ENCODE results near the gene PAX8.
"Not testable (repeated sequence)": the region's sequence is repeated elsewhere in the genome, so short reads cannot be mapped to it uniquely, and the experiment has no call there.

Gene PAX8

DNA sequence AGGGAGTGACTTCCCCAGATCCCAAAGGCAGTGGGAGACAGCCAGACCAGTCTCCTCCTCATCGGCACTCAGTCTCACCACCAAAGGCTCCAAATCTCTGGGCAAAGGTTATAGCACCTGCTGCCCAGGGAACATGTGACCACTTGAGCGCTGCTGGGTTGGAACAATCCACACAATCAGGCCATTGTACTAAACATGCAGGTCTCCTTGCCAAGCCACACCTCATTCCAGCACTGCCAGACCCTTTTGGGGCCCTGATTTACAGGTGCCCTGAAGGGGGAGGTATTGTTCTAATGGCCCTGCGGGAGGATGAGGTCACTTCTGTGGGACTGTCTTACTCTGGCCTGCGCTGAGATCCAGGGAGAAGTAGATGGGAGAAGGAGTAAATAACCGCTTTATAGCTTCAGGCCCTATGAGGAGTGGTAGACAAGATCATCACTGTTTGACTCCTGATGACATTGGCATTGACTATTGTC lies 10.0 kb upstream of the PAX8 start:
- DNase-seq (ENCODE audit: low spot score): not testable (repeated sequence)

DNA sequence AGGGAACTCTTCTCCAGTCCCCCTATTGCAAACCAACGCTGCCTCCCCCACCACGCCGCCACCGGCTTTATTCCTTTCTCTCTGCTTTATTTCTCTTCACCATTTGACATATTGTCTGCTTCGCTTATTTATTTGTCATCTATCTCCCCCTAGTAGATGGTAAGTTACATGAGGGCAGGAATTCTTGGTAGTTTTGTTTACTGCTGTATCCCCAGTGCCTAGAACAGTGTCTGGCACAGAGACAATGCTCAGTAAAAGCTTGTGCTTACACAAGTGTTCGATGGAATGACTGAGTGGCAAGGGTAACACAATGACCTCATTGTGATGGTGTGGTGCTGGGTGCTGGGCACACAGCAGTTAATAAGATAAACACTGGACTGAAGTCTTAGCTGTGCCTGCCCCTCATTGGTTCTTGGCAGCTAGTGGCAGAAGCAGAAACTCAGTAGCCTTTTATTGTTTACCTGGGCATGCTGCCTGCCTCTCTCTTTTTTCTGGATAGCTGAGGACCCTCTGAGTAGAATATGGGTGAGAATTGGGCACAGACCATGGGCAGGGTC lies 9.5 kb upstream of the PAX8 start:
- not testable (repeated sequence) for DNase-seq (ENCODE audit: low spot score)

GRCh38 chr2:113285816-113286215 lies 7.1 kb upstream of the PAX8 start:
- DNase-seq (ENCODE audit: low spot score): no peak

DNA sequence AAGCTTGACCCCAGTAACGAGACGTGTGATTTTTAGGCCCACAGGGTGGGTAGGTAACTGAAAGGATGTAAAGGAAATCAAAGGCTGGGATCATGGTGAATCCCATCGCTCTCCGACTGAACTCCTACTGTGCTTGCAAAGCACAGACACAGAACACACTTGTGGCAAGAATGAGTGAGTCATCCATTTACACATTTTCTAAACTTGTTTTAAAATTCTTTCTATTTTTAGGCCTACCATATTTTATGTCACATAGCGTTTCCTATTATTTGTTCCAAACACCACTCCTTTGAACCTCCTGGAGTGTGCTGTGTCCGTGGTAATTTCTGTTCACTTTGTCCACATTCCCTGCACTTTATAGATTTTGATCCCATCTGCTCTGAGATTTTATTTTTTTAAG lies 6.3 kb upstream of the PAX8 start:
- not testable (repeated sequence) for DNase-seq (ENCODE audit: low spot score)

- no peak for DNase-seq (ENCODE audit: low spot score)
Observed at GRCh38 chr2:113284476-113284875, 5.8 kb upstream of the PAX8 start.

DNA sequence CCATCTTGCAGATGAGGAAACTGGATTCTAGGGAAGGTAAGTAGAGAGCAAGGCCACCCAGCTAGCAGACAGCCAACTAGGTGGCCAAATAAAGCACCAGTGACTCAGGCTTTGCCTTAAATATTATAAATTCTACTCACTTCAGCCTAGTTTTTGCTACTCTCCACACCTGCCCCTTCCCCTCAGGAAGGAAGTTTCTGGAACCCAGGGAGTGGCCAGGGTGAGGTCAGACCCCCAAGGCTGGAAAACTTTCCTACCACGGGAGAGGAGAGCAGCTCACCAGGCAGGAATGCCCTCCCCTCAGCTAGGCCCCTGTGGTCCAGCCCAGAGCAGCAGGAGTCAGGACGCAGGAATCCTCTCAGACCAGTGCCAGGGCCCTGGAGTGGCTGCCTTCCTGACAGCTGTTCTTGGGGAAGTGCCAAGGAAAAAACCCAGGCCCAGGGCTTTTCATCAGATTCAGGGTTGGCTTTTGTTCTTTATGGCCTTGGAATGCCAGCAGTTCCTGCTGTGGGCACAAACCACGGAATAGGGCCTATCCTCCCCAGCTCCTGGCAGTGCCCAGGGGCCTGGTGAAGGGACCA lies 5.1 kb upstream of the PAX8 start:
- peak; percentile 84 for DNase-seq (ENCODE audit: low spot score)

DNA sequence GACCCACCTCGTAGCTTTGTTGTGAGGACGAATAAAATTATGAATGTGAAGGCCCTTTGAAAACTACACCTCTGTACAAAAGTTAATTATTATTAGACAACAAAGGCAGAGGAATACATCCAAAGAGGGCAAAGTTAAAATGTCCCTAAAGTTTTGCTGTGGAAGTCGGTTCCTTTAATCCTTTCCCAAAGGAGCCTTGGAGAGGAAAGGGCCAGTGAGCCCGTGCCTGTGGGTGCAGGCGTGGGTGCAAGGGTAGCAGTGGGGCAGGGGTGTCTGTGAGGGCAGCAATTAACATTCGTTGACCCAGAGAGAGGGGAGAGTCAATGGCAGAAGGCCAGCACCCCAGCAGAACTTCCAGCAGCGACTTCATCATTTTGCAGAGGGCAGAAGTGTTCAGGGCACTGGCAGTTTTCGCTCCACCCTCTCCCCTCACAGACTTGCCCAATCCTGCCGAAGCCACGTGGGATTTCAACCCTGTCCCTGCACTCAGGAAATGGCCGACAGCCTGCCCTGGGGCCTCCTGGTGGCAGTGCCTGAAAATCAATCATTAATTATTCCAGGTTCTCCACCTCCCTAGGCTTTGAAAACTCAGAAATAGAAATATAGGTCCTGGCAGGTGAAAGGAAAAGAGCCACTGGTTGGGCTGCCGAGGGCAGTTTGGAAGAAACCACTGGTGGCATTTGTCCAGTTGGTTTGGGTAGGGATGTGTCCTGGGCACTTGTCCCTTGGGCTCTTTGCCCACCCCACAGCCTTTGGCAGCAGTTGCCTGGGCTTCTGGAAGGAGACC lies 4.2 kb upstream of the PAX8 start:
- DNase-seq (ENCODE audit: low spot score): no peak

DNA sequence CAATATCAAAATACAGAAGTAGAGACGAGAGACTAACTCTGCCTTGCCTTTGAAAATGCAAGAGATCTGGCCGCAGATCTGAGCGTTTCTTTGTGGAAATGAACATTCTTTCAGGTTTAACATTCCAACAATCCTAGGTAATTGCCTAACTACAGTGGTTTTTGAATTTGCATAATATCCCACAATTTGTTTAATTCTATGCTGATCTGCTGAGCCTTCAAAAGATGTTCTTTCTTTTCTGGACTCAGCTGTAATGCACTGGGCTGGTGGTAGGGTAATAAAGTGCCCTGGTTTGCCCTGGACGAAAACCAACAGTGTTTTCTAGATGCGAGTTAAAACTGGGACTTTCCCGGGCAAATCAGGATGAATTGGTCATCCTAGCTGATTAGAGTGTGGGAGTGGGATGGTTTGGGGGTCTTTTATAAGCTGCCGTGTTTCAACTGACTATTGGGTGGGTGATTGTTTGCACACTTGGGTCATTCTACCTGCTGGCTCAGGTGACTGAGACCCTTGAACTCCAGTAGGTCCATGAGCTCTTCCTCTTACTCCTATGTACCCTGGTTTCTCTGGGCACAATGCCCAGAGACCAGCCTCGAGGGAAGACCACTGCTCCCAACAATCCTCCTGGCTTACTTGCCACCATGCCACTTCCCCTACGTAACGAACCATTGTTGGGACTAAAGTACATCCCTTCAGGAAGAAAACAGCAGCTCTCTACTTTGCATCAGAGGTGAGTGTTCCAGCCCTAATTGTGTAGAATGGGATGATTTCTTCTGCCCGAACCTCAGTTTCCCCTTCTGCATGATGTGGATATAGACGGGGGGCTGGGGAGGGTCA lies 3.4 kb upstream of the PAX8 start:
- DNase-seq (ENCODE audit: low spot score): no peak

- no peak for DNase-seq (ENCODE audit: low spot score)
Observed at GRCh38 chr2:113278073-113278741, 514 bp downstream of the PAX8 start.

DNA sequence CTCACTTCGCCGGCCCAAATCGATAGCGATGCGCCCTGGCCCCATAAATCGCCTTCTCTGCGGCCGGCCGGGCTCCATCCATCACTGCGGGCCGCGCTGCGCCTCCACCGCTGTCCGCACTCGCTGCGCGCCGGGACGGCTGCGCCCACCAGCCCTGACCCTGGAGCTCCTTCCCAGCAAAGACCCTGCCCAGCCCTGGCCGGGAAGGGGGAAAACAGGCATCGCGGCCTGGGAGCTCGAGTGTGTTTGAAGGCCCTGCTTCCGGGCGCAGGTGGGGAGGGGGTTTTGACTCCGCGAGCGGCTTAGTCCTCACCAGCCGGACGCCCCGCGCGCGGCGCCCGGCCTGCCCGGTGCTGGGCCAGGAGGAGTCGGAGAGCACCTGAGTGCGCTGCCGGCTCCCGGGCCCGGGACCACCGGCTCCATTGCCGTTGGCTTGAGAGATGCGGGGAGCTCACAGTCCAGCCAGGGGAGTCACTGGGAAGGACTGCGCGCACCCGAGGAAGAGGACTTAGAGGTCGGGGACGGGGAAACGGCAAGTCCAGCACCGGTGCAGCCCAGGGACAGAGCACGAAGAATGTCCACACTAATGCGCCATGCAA lies 1.1 kb downstream of the PAX8 start:
- no peak for DNase-seq (ENCODE audit: low spot score)

DNA sequence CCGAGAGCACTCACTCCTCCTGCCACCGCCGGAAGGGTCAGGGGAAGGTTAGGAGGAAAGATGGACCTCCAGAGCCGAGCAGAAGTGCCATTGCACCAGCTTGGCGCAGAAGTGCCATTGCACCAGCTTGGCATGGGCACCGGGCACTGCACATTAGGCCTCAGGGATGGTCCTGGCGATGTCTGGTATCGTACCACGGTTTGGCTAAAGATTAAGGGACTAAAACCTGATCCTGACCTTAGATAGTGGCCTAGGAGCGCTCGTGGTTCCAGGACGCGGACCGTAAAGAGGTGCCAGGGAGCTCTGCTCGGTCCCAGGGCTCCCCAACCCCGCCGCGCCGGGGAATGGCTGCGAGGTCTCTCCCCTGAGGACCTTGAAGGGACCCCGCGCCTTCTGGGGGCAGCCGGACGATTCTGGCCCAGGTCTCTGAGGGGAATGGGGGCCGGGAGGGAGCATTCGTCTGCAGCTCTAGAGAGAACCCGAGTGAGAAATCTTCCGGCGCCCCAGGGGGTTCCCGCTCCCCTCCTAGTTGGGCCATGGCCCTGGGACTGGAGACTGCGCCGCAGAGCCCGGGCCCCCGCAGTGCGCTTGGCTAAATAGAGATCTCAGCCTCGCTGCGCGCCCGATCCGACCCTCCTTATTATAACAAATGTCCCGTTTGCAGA lies 1.8 kb downstream of the PAX8 start:
- DNase-seq (ENCODE audit: low spot score): no peak

- DNase-seq (ENCODE audit: low spot score): no peak
Observed at GRCh38 chr2:113276216-113276760, 2.4 kb downstream of the PAX8 start.

- DNase-seq (ENCODE audit: low spot score): no peak
Observed at GRCh38 chr2:113275556-113276215, 3.0 kb downstream of the PAX8 start.

DNA sequence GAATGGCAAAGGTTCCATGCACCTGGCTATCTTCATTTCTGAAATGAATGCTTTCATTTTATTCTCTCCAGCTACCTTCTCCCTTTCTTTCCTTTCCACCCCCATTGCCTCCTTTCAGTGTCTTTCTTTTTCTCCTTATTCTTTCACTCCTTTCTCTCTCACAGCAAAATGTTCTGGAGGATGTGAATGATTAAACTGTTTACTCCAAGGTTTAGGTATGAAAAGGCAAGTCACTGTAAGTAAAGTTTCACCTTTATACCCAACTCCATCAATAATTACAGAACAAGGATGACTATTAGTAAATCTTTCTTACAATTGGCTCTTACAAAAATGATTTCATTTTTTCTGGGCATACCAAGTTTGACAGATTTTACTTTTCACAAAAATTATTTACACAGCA lies 4.3 kb downstream of the PAX8 start:
- no peak for DNase-seq (ENCODE audit: low spot score)

DNA sequence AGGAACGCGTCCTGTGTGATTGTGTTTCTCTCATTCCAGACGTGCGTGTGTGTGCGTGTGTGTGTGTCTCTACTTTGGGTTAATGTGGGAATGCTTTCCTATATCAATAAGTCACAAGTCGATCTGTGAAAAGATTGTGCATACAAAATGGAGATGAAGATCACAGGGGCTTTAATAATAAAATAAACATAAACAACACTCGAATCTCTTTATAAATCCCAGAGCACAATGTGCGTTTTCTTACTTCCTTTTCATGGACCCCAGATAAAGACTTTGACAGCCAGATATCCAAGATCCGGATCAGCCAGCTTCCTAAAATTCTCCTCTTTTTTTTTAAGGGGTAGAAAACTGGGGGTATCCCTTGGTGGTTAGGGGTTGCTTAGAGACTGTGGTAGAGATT lies 4.7 kb downstream of the PAX8 start:
- DNase-seq (ENCODE audit: low spot score): no peak

GRCh38 chr2:113273027-113273551 lies 5.6 kb downstream of the PAX8 start:
- DNase-seq (ENCODE audit: low spot score): peak; percentile 48

DNA sequence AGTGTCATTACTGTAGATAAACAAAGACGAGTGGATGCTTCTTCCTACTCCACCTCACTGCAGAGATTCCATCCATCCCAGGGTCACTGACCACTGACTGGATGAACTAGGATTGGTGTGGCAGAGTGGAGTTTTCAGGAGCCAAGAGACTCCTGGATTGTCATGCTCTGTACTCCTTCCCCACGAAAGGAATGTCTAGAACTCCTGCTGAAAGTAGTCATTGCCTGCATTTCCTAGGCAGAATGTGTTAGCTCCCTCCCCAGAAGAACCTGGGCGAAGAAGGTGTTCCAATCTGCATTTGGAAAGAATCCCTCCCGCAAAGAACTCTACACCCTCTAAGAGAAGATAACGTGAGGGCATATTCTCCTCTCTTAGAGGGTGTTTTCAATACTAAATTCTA lies 6.2 kb downstream of the PAX8 start:
- DNase-seq (ENCODE audit: low spot score): no peak

- no peak for DNase-seq (ENCODE audit: low spot score)
Observed at GRCh38 chr2:113268621-113269360, 9.9 kb downstream of the PAX8 start.

DNA sequence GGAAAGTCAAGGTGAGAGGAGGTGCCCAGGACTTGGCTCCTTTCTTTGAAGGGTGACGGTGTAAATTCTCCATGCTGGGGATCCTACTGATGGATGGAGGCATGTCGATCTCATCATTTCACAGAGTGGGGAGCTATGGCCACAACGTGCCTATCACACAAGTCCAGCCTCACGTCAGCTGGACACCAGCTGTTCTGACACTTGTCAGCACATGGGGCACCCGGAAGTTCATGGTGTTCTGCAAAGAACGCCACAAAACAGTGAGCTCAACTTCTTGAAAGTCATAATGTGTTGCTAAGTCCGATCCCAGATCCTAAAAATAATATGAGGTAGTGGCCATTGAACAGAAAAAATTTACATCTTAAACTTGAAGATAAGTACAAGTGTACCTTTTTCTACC lies 12.3 kb downstream of the PAX8 start:
- no peak for DNase-seq (ENCODE audit: low spot score)
